HEK293 (cell line): Measurements from ENCODE around the gene PTPRJ.

Source experiments
- ATF2 ChIP-seq: fragments of 450-650 bp; formaldehyde crosslinking; IDR thresholded peaks from 2 replicates; pipeline ENCODE4 v1.5.1; 2016; ENCODE audit warnings: missing biosample characterization, missing genetic modification characterization, low read depth
- CTCF ChIP-seq: fragments of 450-650 bp; formaldehyde crosslinking; IDR thresholded peaks from 2 replicates; pipeline ENCODE4 v1.5.1; 2016; ENCODE audit warnings: missing biosample characterization, missing genetic modification characterization
- GFI1B ChIP-seq: fragments of 450-650 bp; formaldehyde crosslinking; IDR thresholded peaks from 2 replicates; pipeline ENCODE4 v1.5.1; 2016; ENCODE audit warnings: missing biosample characterization, missing genetic modification characterization
- KLF9 ChIP-seq: fragments of 450-650 bp; formaldehyde crosslinking; IDR thresholded peaks from 2 replicates; pipeline ENCODE4 v1.5.1; 2016; ENCODE audit warnings: missing biosample characterization, missing genetic modification characterization, low read depth
- REST ChIP-seq: fragments of 450-650 bp; formaldehyde crosslinking; IDR thresholded peaks from 2 replicates; pipeline ENCODE4 v1.5.1; 2016; ENCODE audit warnings: missing biosample characterization, missing genetic modification characterization
- ZBTB10 ChIP-seq: fragments of 450-650 bp; formaldehyde crosslinking; IDR thresholded peaks from 2 replicates; pipeline ENCODE4 v1.5.1; 2016; ENCODE audit warnings: missing biosample characterization, missing genetic modification characterization
- ZBTB17 ChIP-seq: fragments of 450-650 bp; formaldehyde crosslinking; IDR thresholded peaks from 2 replicates; pipeline ENCODE4 v1.5.1; 2016; ENCODE audit warnings: missing biosample characterization, missing genetic modification characterization
- ZNF140 ChIP-seq: fragments of 450-650 bp; formaldehyde crosslinking; IDR thresholded peaks from 2 replicates; pipeline ENCODE4 v1.5.1; 2016; ENCODE audit warnings: missing biosample characterization, missing genetic modification characterization
- ZNF146 ChIP-seq: fragments of 450-650 bp; formaldehyde crosslinking; IDR thresholded peaks from 2 replicates; pipeline ENCODE4 v1.5.1; 2016; ENCODE audit warnings: missing biosample characterization, missing genetic modification characterization
- ZNF311 ChIP-seq: fragments of 450-650 bp; formaldehyde crosslinking; IDR thresholded peaks from 2 replicates; pipeline ENCODE4 v1.5.1; 2017; ENCODE audit warnings: missing biosample characterization, missing genetic modification characterization, borderline replicate concordance
- ZNF530 ChIP-seq: fragments of 450-650 bp; formaldehyde crosslinking; IDR thresholded peaks from 2 replicates; pipeline ENCODE4 v1.5.1; 2016; ENCODE audit warnings: low read depth, missing biosample characterization, missing genetic modification characterization
- ZNF654 ChIP-seq: fragments of 450-650 bp; formaldehyde crosslinking; IDR thresholded peaks from 2 replicates; pipeline ENCODE4 v1.5.1; 2016; ENCODE audit warnings: low read depth, missing biosample characterization, missing genetic modification characterization
- ZNF670 ChIP-seq: fragments of 450-650 bp; formaldehyde crosslinking; IDR thresholded peaks from 2 replicates; pipeline ENCODE4 v1.5.1; 2016; ENCODE audit warnings: missing biosample characterization, missing genetic modification characterization, low read depth
- ZNF704 ChIP-seq: fragments of 450-650 bp; formaldehyde crosslinking; IDR thresholded peaks from 2 replicates; pipeline ENCODE4 v1.5.1; 2016; ENCODE audit warnings: missing biosample characterization, missing genetic modification characterization

GRCh38 chr11:48045536-48045935 is 65.2 kb downstream of the PTPRJ start:
- TF ChIP-seq CTCF (no peak), ZNF140 (tag by site-specific recombination) (no peak), KLF9 (no peak), ZNF654 (tag by site-specific recombination) (no peak), ZBTB17 (tag by site-specific recombination) (no peak), REST (no peak), ZNF530 (tag by site-specific recombination) (no peak), ZNF704 (tag by site-specific recombination) (no peak), ZNF311 (no peak), GFI1B (no peak), ATF2 (tag by site-specific recombination) (no peak), ZNF670 (tag by site-specific recombination) (no peak), ZBTB10 (tag by site-specific recombination) (no peak), ZNF146 (tag by site-specific recombination) (no peak)
